ENCODE results near the gene CCR1.

CCR1 gene

GRCh38 chr3:46208167-46208704 is at the start of gene CCR1:
Gene CCR1 (minus strand): TSS chr3:46208313. CDS start chr3:46204313, 4,000 bp downstream.
- DNase-seq = no peak

GRCh38 chr3:46252980-46253379 is 44.9 kb upstream of the CCR1 start:
- DNase-seq = no peak

- no peak for DNase-seq
These were observed 37.0 kb upstream of the CCR1 start for GRCh38 chr3:46245146-46245545.

- no peak for DNase-seq
These were observed 35.4 kb upstream of the CCR1 start for GRCh38 chr3:46243560-46243959.

- DNase-seq = no peak
These were observed 34.0 kb upstream of the CCR1 start, which contains the start of gene CCR3 for GRCh38 chr3:46242120-46242519. Gene CCR3 (plus strand): TSS chr3:46242460. CDS start chr3:46265159, 22,699 bp downstream.

GRCh38 chr3:46239952-46240351 is 31.8 kb upstream of the CCR1 start:
- no peak for DNase-seq

- DNase-seq = no peak
These were observed 31.3 kb upstream of the CCR1 start for GRCh38 chr3:46239301-46239938.

GRCh38 chr3:46238386-46238785 is 30.3 kb upstream of the CCR1 start:
- DNase-seq = no peak

- DNase-seq = no peak
These were observed 28.4 kb upstream of the CCR1 start for GRCh38 chr3:46236294-46237054.

GRCh38 chr3:46235425-46235824 is 27.3 kb upstream of the CCR1 start:
- no peak for DNase-seq

- DNase-seq = no peak
These were observed 25.1 kb upstream of the CCR1 start for GRCh38 chr3:46233194-46233593.

- no peak for DNase-seq
These were observed 23.2 kb upstream of the CCR1 start for GRCh38 chr3:46231323-46231722.

GRCh38 chr3:46228260-46229242 is 20.4 kb upstream of the CCR1 start:
- no peak for DNase-seq

- no peak for DNase-seq
These were observed 14.5 kb upstream of the CCR1 start for GRCh38 chr3:46222435-46223161.

- DNase-seq = no peak
These were observed 13.8 kb upstream of the CCR1 start for GRCh38 chr3:46221938-46222337.

GRCh38 chr3:46221391-46221790 is 13.3 kb upstream of the CCR1 start:
- no peak for DNase-seq

- no peak for DNase-seq
These were observed 10.1 kb upstream of the CCR1 start for GRCh38 chr3:46218196-46218709.

- DNase-seq = no peak
These were observed 7.8 kb upstream of the CCR1 start for GRCh38 chr3:46215810-46216414.

GRCh38 chr3:46214751-46215352 is 6.7 kb upstream of the CCR1 start:
- no peak for DNase-seq

GRCh38 chr3:46213201-46213600 is 5.1 kb upstream of the CCR1 start:
- DNase-seq = no peak

GRCh38 chr3:46212101-46212500 is 4.0 kb upstream of the CCR1 start:
- DNase-seq = no peak
